ENCODE results near the gene ORM2. TPM values are rescaled to one million over a fixed set of nuclear protein-coding genes. Genes with fewer than 3 reads are reported as not detected.

ORM2 gene
- total and polyA plus RNA-seq, 2 of the 13 experiments (the other 11 are each of a cell fraction or from before 2014, with no cell fraction given), result 565 to 824 TPM

- TF ChIP-seq NFAT5 (CRISPR knock-in tag; IDR thresholded peaks at IDR 0.05), result no peak
- no peak for TF ChIP-seq MXD4 (CRISPR knock-in tag; IDR thresholded peaks at IDR 0.05)
- TF ChIP-seq ZNF468 (CRISPR knock-in tag; IDR thresholded peaks at IDR 0.05), result no peak
Measured at GRCh38 chr9:114341991-114342390, 12.3 kb downstream of the ORM2 start (continued).

GRCh38 chr9:114342755-114343440 lies 13.2 kb downstream of the ORM2 start:
- Histone ChIP-seq H3K4me1 (ENCODE audit: insufficient read depth, low read length) (no peaks in the 10 kb centered on the region), H3K4me3 (replicated peaks in 1 of 3; ENCODE audit: insufficient read depth in 1 of 3, low read depth in 2 of 3, low read length in 3 of 3) (no peak overlapping the region), H3K9ac (ENCODE audit: insufficient read depth, low read depth, low read length) (no peak overlapping the region), H3K9me3 (ENCODE audit: low read length) (no peaks in the 10 kb centered on the region), H3K79me2 (ENCODE audit: insufficient read depth, low read length) (no peaks in the 10 kb centered on the region), H4K20me1 (ENCODE audit: insufficient read depth, low read length) (no peaks in the 10 kb centered on the region), H3K27ac (ENCODE audit: extremely low read length, insufficient read depth, low read length) (no peak overlapping the region), H3K36me3 (replicated peaks in 1 of 2; ENCODE audit: control insufficient read depth in 1 of 2, insufficient read depth in 2 of 2, low read length in 2 of 2) (peaks cover 10 to 19% of the 10 kb centered on the region in 2 experiments; a peak in 2 of 5 replicates), H3K4me2 (ENCODE audit: low read depth, low read length) (no peak overlapping the region), H3K27me3 (ENCODE audit: control insufficient read depth in 1 of 2, insufficient read depth in 2 of 2, low read length in 2 of 2) (no peaks in the 10 kb centered on the region), H2AFZ (ENCODE audit: low read length) (no peak overlapping the region)
- in situ Hi-C loops (cut with HindIII; ENCODE audit: extremely low pct_ligation_motif_present, low pct_unique_long_range_greater_than_20kb) (no loop called here), intact Hi-C loops (cut with micrococcal nuclease; ENCODE audit: unreplicated experiment) (no loop called here)
- ChIA-PET POLR2A (no interaction called here), CTCF (ENCODE audit: low intra/inter-chr PET ratio, low total read pairs) (no interaction called here)
- FAIRE-seq (no peak), ATAC-seq (no peak), DNase-seq (ENCODE audit: low spot score) (no peak)
- 96% methylated on average over 5 of the region's 5 CpGs for WGBS (ENCODE audit: low lambda C conversion rate)
- BruUV-seq (replicated peaks), result no TSS peak
- TF ChIP-seq NFATC3 (CRISPR knock-in tag; IDR thresholded peaks at IDR 0.05) (no peak), TBX3 (IDR thresholded peaks at IDR 0.05; ENCODE audit: borderline replicate concordance) (no peak), ZNF589 (CRISPR knock-in tag; conservative IDR thresholded peaks at IDR 0.05) (no peak), GZF1 (CRISPR knock-in tag; IDR thresholded peaks at IDR 0.05) (no peak), ZNF264 (CRISPR knock-in tag; IDR thresholded peaks at IDR 0.05) (no peak), MNT (IDR thresholded peaks at IDR 0.05) (no peak), TMF1 (CRISPR knock-in tag; IDR thresholded peaks at IDR 0.05; ENCODE audit: low read depth) (no peak), ZMAT3 (CRISPR knock-in tag; conservative IDR thresholded peaks at IDR 0.05) (no peak), ZIK1 (CRISPR knock-in tag; IDR thresholded peaks at IDR 0.05; ENCODE audit: borderline replicate concordance, low read depth) (no peak), PITX1 (CRISPR knock-in tag; IDR thresholded peaks at IDR 0.05) (no peak), POLR2AphosphoS2 (IDR thresholded peaks at IDR 0.05; ENCODE audit: low read depth, low read length) (no peak), HHEX (CRISPR knock-in tag; IDR thresholded peaks at IDR 0.05) (no peak), FOXM1 (CRISPR knock-in tag; IDR thresholded peaks at IDR 0.05) (no peak), ZNF124 (CRISPR knock-in tag; IDR thresholded peaks at IDR 0.05) (no peak), ZNF768 (CRISPR knock-in tag; IDR thresholded peaks at IDR 0.05) (peak; percentile 35; the same call in 1 of the 2 replicates), ZNF629 (CRISPR knock-in tag; conservative IDR thresholded peaks at IDR 0.05) (0 out of 2 replicates have a peak, but pooled peaks have one; percentile 7)

Data from HepG2 (cell line).